HCT116 (cell line): Measurements from ENCODE around the gene SLCO2A1. TPM values are rescaled to one million over a fixed set of nuclear protein-coding genes. Genes with fewer than 3 reads are reported as not detected.

Experiments
- ATAC-seq: fragments of 200-7000 bp; cut with Tn5 transposase; 2 replicates; pipeline ENCODE4 v1.9.1; 2020; ENCODE audit warnings: mild to moderate bottlenecking, moderate library complexity
- BruUV-seq: library from RNA; stranded (reverse); fragments of 400-500 nt; replicated peaks from 2 replicates; lab custom pipeline; 2021; lab: Mats Ljungman, UMichigan
- CTCF ChIA-PET: fragments of 300-600 bp; sonication (Branson Sonifier 250); formaldehyde crosslinking; loops from one replicate; lab custom pipeline; 2021; ENCODE audit warnings: antibody characterized with exemption; lab: Charles Lee
- POLR2A ChIA-PET: fragments of 300-600, 350-600 bp; sonication (Branson Sonifier 250); formaldehyde crosslinking; loops from one replicate; lab custom pipeline; 2021; ENCODE audit warnings: antibody characterized with exemption; lab: Charles Lee
- RAD21 ChIA-PET, 2 experiments: fragments of 300-600 bp; sonication (Branson Sonifier 250); formaldehyde crosslinking; loops; one replicate each; lab custom pipeline; 2023; ENCODE audit warnings: low total read pairs in 2 of 2; ENCODE audit not compliant: uncharacterized antibody in 2 of 2, unreplicated experiment in 2 of 2, low non-redundant PET in 1 of 2; lab: Charles Lee
- DNase-seq: peaks from one replicate; pipeline ENCODE4 v3.0.0-alpha.2; 2010; ENCODE audit warnings: low read depth, low spot score
- H2AFZ ChIP-seq: fragments of 200-600 bp; shearing (Covaris generic), sonication (generic); 2 replicates; pipeline ENCODE4 v1.6.1; 2017; ENCODE audit warnings: low read depth, mixed run types, mixed read lengths, antibody characterized with exemption, low read length; ENCODE audit not compliant: poor library complexity, severe bottlenecking
- H3K27ac ChIP-seq: 2 replicates; pipeline ENCODE4 v1.5.1; 2012; ENCODE audit warnings: low read depth, low read length
- H3K27me3 ChIP-seq: fragments of 200-600 bp; sonication (generic); 2 replicates; pipeline ENCODE4 v1.6.1; 2016; ENCODE audit warnings: mixed run types, low read length, mixed read lengths; ENCODE audit not compliant: insufficient read depth
- H3K36me3 ChIP-seq, 2 experiments: fragments of 200-500 bp in 1 of 2; fragments of 200-600 bp in 1 of 2; sonication (Bioruptor generic) in 1 of 2; sonication (generic) in 1 of 2; 2 replicates each; pipeline versions ENCODE4 v1.5.1 to v1.6.1; 2014 to 2016; ENCODE audit warnings: low read length in 2 of 2, inconsistent platforms in 1 of 2, mixed read lengths in 1 of 2, mixed run types in 1 of 2; ENCODE audit not compliant: insufficient read depth in 2 of 2, control insufficient read depth in 1 of 2
- H3K4me1 ChIP-seq, 2 experiments: fragments of 200-600 bp in 1 of 2; sonication (generic) in 1 of 2; 2 replicates each; pipeline versions ENCODE4 v1.5.1 to v1.6.1; 2012 to 2017; ENCODE audit warnings: low read length in 2 of 2, inconsistent platforms in 1 of 2, mild to moderate bottlenecking in 1 of 2, mixed read lengths in 1 of 2, mixed run types in 1 of 2, moderate library complexity in 1 of 2; ENCODE audit not compliant: insufficient read depth in 2 of 2, control insufficient read depth in 1 of 2
- H3K4me2 ChIP-seq: fragments of 200-600 bp; sonication (generic); 2 replicates; pipeline ENCODE4 v1.6.1; 2017; ENCODE audit warnings: mixed run types, low read length, mixed read lengths
- H3K4me3 ChIP-seq, 2 experiments: fragments of 200-600 bp in 1 of 2; sonication (generic) in 1 of 2; replicated peaks in 1 of 2; 2 replicates each; pipeline ENCODE4 v1.5.1; 2011 to 2016; ENCODE audit warnings: low read length in 2 of 2, control low read depth in 1 of 2, low read depth in 1 of 2, mild to moderate bottlenecking in 1 of 2, mixed read lengths in 1 of 2, mixed run types in 1 of 2
- H3K79me2 ChIP-seq: fragments of 200-600 bp; sonication (generic); 2 replicates; pipeline ENCODE4 v1.6.1; 2017; ENCODE audit warnings: mild to moderate bottlenecking, mixed run types, low read length, moderate library complexity, mixed read lengths; ENCODE audit not compliant: insufficient read depth
- H3K9ac ChIP-seq: fragments of 200-600 bp; sonication (generic); 2 replicates; pipeline ENCODE4 v1.6.1; 2016; ENCODE audit warnings: low read length, mixed read lengths
- H3K9me2 ChIP-seq: fragments of 200-600 bp; sonication (generic), shearing (Covaris generic); 2 replicates; pipeline ENCODE4 v1.6.1; 2017; ENCODE audit warnings: mixed run types, mild to moderate bottlenecking, moderate library complexity; ENCODE audit not compliant: insufficient read depth
- H3K9me3 ChIP-seq, 2 experiments: fragments of 200-500 bp in 1 of 2; fragments of 200-600 bp in 1 of 2; sonication (Bioruptor generic) in 1 of 2; sonication (generic) in 1 of 2; 2 replicates each; pipeline ENCODE4 v1.6.1; 2014 to 2017; ENCODE audit warnings: low read length in 2 of 2, mixed read lengths in 2 of 2, inconsistent platforms in 1 of 2, low read depth in 1 of 2, mild to moderate bottlenecking in 1 of 2, mixed run types in 1 of 2, moderate library complexity in 1 of 2; ENCODE audit not compliant: control insufficient read depth in 1 of 2, insufficient read depth in 1 of 2
- H4K20me1 ChIP-seq: fragments of 200-600 bp; sonication (generic), shearing (Covaris generic); 2 replicates; pipeline ENCODE4 v1.6.1; 2017; ENCODE audit warnings: mixed run types, mild to moderate bottlenecking, moderate library complexity; ENCODE audit not compliant: insufficient read depth
- EGR1 ChIP-seq: IDR thresholded peaks from 2 replicates; pipeline ENCODE4 v1.6.1; 2012; ENCODE audit warnings: low read depth
- POLR2A ChIP-seq: IDR thresholded peaks from 2 replicates; pipeline ENCODE4 v1.7.0; 2011; ENCODE audit warnings: borderline replicate concordance; ENCODE audit not compliant: insufficient read depth, insufficient read length; ENCODE audit errors: extremely low read depth
- POLR2AphosphoS5 ChIP-seq: IDR thresholded peaks from 2 replicates; pipeline ENCODE4 v1.6.1; 2011; ENCODE audit warnings: mild to moderate bottlenecking, low read depth, low read length, moderate library complexity
- RAD21 ChIP-seq: IDR thresholded peaks from 2 replicates; pipeline ENCODE4 v1.6.1; 2012; ENCODE audit warnings: low read depth, mild to moderate bottlenecking
- TCF7L2 ChIP-seq: IDR thresholded peaks from 2 replicates; pipeline ENCODE4 v1.7.0; 2011; ENCODE audit warnings: borderline replicate concordance, inconsistent platforms; ENCODE audit not compliant: insufficient read depth, insufficient read length; ENCODE audit errors: extremely low read depth
- ZFX ChIP-seq: fragments of 450-650 bp; IDR thresholded peaks from 2 replicates; pipeline ENCODE4 v1.6.1; 2017
- intact Hi-C: fragments of 100-400 bp; cut with micrococcal nuclease; formaldehyde crosslinking; loops from 2 replicates; pipeline ENCODE4 v1.10.0; 2022
- total RNA-seq: library from RNA; stranded (reverse); gene quantifications from one replicate; pipeline ENCODE4 v1.2.1, GENCODE V29; 2021; ENCODE audit not compliant: unreplicated experiment
- TF ChIP-seq, protein P1 (sequence below): IDR thresholded peaks from 2 replicates; pipeline ENCODE4 v1.6.1; 2012
- TF ChIP-seq, protein P2 (sequence below), 3 experiments: fragments of 200-600 bp in 1 of 3; sonication (generic) in 1 of 3; IDR thresholded peaks in 2 of 3; conservative IDR thresholded peaks in 1 of 3; 2 replicates each; pipeline ENCODE4 v1.5.1; 2012 to 2017; ENCODE audit warnings: low read depth in 2 of 3, low read length in 2 of 3, antibody characterized with exemption in 1 of 3, borderline replicate concordance in 1 of 3, control low read depth in 1 of 3, mild to moderate bottlenecking in 1 of 3, mixed read lengths in 1 of 3, mixed run types in 1 of 3, moderate library complexity in 1 of 3; ENCODE audit not compliant: insufficient read depth in 1 of 3

SLCO2A1 gene
- total RNA-seq, 1 experiment from 2014 or later, result 0.52 TPM

DNA sequence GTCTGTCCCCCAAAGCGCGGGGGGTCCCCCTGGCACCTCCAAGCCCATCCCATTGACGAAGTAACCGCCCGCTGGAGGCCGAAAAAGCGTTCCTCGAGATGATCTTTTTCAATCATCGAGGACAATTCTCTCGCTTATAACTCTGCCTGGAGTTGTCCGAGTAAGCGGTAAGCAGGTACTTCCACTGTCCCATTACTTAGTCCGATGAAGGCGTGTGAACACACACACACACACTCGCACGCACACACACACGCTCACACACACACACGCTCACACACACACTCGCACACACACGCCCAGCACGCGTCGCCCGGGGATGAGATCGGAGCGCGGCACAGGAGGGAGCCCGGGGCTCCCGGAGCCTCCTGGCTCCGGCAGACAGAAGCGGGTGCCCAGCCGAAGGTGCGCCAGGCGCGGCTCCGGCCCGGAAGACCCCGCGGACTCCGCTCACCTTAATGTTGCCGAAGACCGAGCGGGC lies 430 bp downstream of the SLCO2A1 start:
- DNase-seq, result no peak
- intact Hi-C loops, result no loop called here
- H3K9me3 ChIP-seq, result no peaks in the 10 kb centered on the region
- H3K36me3 ChIP-seq, result no peaks in the 10 kb centered on the region
- no peak overlapping the region for H3K27ac ChIP-seq
- H3K9me2 ChIP-seq, result no peaks in the 10 kb centered on the region
- POLR2A ChIA-PET, result no interaction called here
- RAD21 ChIA-PET, result no interaction called here
- H3K4me2 ChIP-seq, result peak overlapping the region; percentile 76
- peak overlapping the region; percentile 33 to 54 for H3K4me3 ChIP-seq
- H3K4me1 ChIP-seq, result peaks cover 0 to 11% of the 10 kb centered on the region in 2 experiments; a peak in 2 of 4 replicates
- peak overlapping the region; percentile 33 for H3K9ac ChIP-seq
- no peak overlapping the region for H2AFZ ChIP-seq
- 0 out of 2 replicates have a peak, but pooled peaks cover 5% of the 10 kb centered on the region for H3K27me3 ChIP-seq
- no peaks in the 10 kb centered on the region for H3K79me2 ChIP-seq
- CTCF ChIA-PET, result no interaction called here
- H4K20me1 ChIP-seq, result no peaks in the 10 kb centered on the region
- no TSS peak for BruUV-seq
- ATAC-seq, result no peak; the same call in 1 of the 2 replicates
- no peak for TF ChIP-seq ZFX
- no peak for TF ChIP-seq POLR2A
- TF ChIP-seq POLR2AphosphoS5, result no peak
- TF ChIP-seq, protein P1, sequence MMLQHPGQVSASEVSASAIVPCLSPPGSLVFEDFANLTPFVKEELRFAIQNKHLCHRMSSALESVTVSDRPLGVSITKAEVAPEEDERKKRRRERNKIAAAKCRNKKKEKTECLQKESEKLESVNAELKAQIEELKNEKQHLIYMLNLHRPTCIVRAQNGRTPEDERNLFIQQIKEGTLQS, result no peak
- TF ChIP-seq, protein P2, sequence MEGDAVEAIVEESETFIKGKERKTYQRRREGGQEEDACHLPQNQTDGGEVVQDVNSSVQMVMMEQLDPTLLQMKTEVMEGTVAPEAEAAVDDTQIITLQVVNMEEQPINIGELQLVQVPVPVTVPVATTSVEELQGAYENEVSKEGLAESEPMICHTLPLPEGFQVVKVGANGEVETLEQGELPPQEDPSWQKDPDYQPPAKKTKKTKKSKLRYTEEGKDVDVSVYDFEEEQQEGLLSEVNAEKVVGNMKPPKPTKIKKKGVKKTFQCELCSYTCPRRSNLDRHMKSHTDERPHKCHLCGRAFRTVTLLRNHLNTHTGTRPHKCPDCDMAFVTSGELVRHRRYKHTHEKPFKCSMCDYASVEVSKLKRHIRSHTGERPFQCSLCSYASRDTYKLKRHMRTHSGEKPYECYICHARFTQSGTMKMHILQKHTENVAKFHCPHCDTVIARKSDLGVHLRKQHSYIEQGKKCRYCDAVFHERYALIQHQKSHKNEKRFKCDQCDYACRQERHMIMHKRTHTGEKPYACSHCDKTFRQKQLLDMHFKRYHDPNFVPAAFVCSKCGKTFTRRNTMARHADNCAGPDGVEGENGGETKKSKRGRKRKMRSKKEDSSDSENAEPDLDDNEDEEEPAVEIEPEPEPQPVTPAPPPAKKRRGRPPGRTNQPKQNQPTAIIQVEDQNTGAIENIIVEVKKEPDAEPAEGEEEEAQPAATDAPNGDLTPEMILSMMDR (IDR thresholded peaks at IDR 0.05 in 2 of 3, conservative IDR thresholded peaks at IDR 0.05 in 1 of 3; ENCODE audit: borderline replicate concordance in 1 of 3, insufficient read depth in 1 of 3, low read depth in 2 of 3, low read length in 2 of 3), result no peak
- no peak for TF ChIP-seq RAD21
- TF ChIP-seq TCF7L2, result no peak
- no peak for TF ChIP-seq EGR1
